GM21515 (cell line): ENCODE measurements around the gene RPL13.
"Not testable (repeated sequence)": the region's sequence is repeated elsewhere in the genome, so short reads cannot be mapped to it uniquely, and the experiment has no call there.

Source experiments
- ATAC-seq: cut with Tn5 transposase; IDR thresholded peaks from one replicate; pipeline ENCODE4 v1.9.1; 2021; ENCODE audit not compliant: unreplicated experiment

Gene RPL13

GRCh38 chr16:89562939-89563338 lies 2.5 kb downstream of the RPL13 start:
- no peak for ATAC-seq

DNA sequence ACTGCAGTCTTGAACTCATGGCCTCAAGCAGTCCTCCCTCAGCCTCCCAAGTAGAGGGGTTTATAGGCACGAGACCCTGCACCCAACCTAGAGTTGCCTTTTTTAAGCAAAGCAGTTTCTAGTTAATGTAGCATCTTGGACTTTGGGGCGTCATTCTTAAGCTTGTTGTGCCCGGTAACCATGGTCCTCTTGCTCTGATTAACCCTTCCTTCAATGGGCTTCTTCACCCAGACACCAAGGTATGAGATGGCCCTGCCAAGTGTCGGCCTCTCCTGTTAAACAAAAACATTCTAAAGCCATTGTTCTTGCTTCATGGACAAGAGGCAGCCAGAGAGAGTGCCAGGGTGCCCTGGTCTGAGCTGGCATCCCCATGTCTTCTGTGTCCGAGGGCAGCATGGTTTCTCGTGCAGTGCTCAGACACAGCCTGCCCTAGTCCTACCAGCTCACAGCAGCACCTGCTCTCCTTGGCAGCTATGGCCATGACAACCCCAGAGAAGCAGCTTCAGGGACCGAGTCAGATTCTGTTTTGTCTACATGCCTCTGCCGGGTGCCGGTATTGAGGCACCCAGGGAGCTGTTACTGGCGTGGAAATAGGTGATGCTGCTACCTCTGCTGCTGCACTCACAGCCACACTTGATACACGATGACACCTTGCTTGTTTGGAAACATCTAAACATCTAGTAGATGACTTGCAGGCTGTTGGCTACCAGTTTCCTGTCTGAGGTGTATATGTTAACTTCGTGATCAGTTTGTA lies 3.3 kb downstream of the RPL13 start:
- ATAC-seq, result no peak

- ATAC-seq, result no peak
Measured at GRCh38 chr16:89564476-89565255, 4.2 kb downstream of the RPL13 start.

GRCh38 chr16:89565256-89565505 lies 4.7 kb downstream of the RPL13 start:
- no peak for ATAC-seq

DNA sequence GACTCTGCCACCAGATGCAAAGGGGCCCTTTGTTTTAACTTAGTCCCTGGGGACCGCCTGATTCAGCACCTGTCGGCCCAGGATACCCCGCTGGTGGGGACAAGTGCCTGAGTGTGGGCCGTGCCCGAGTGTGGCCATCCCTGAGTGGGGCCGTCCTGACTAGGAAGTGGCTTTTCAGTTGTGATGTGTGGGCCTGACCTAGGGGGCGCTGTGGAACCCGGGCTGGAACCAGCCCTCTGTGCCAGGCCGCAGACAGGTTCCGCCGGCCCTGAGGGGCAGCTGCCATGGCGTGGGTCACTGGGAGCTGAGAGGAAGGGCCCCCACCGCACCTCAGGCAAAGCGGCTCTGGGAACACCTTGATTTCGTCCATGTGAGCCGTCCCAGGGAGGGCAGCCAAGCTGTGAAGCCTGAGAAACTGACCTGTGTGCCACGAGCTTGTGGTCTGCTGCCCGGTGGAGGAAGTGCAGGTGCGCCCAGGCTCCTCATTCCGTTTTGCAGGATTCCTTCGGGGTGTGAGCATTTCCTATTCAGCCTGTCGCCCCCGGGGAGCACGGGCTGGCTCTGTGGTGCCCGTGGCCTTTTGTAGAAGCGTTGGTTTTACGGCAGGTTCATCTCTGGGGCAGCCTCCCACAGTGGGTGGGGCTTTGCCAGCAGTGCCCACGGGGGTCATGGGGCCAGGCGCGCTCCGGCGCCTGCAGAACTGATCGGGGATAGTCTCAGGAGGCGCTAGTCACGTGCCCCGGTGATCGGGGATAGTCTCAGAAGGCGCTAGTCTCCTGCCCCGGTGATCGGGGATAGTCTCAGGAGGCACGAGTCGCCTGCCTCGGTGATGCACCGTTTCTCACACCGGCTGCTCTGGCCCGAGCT lies 5.3 kb downstream of the RPL13 start:
- ATAC-seq, result no peak

DNA sequence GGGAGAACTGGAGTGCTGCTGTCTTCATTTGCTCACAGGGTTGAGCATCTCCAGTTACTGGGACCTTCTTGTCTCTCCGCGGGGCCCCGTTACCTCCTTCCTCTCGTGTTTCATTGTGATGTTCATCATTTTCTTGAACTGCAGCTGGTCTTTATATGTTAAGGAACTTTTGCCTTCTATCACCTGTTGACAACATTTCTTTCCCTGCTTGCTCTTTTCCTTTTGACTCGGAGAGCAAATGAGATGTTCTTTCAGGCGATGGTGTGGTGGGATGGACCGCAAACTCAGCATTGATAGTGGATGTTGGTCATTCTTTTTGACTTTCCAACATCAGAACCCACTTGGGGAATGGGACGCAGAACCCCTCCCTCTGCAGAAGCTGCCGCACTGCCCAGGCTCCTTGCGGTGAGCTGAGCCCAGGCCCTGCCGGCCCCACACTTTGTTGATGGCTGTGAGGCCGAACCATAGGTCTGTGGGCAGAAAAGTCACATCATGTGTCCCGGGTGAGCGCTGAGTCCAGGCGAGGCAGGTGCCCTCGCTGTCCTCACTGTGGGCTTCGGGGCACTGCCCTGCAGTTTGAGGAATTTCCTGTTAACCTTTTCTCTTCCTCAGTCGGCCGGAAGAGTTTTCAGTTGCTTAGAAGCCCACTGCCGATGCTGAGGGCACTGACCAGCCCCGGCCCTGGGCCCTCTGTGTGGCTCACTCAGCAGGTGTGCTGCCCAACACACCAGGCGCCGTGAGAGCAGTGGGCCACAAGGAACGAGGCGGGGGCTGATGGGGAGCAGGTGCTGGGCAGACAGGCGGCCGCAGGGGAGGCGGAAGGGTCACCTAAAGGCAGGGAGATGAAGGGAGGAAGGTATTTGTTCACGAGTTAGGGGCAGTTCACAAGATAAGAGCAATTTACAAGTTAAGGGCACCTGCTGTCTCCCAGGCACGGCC lies 7.4 kb downstream of the RPL13 start:
- ATAC-seq, result no peak

DNA sequence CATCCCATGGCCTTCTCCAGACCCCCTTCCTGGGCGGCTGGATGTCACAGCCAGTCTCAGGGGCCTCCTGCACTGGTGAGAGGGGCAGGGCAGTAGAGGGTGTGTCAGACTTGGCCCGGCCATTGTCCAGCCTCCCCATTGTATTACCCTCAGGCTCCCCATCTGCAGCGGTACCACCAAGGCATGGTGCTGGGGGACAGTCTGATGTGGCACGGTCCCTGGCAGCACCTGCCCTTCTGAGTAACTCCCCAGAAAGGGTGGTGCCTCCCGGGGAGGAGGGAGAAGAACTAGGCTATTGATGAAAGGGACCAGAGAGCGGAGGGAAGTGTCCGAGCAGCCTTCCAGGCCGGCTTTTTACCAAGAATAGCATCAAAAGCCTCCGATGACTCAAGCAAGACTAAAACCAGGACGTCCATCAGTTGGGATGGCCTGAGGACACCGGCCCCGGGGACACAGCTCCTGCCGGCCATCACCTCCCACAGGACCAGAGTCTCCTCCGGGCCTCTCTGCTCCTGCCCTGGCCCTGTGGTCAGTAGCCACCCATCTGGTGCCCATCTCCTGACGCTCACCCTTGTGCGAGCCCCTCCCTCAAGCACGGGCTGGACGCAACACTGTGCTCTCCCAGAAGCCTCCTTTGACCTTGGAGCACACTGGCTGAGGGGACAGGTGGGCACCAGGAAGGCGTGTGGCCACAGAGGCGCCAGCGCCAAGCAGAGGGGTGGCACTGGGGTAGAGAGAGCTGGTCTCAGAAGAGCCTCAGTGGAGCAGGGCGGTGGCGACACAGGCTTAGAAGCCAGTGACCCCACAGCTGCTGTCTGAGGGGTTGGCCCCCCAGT lies 9.2 kb downstream of the RPL13 start:
- ATAC-seq, result no peak

GRCh38 chr16:89570342-89570923 lies 10.0 kb downstream of the RPL13 start:
- no peak for ATAC-seq

DNA sequence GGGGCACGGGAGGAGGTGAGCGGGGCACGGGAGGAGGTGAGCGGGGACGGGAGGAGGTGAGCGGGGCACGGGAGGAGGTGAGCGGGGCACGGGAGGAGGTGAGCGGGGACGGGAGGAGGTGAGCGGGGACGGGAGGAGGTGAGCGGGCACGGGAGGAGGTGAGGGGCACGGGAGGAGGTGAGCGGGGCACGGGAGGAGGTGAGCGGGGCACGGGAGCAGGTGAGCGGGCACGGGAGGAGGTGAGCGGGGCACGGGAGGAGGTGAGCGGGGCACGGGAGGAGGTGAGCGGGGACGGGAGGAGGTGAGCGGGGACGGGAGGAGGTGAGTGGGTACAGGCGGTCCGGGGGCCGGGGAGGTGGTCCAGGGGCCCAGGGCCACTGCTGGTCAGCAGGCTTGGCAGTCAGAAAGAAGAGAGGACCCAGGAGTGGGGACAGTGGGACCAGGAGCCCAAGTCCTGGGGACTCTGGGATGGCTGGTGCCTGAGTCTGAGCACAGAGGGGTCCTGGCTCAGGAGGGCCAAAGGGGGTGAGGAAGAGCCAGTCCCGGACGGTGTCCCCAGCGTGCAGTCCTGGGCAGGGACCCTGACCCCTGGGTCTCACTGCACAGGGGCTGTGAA lies 10.6 kb downstream of the RPL13 start:
- ATAC-seq, result not testable (repeated sequence)

DNA sequence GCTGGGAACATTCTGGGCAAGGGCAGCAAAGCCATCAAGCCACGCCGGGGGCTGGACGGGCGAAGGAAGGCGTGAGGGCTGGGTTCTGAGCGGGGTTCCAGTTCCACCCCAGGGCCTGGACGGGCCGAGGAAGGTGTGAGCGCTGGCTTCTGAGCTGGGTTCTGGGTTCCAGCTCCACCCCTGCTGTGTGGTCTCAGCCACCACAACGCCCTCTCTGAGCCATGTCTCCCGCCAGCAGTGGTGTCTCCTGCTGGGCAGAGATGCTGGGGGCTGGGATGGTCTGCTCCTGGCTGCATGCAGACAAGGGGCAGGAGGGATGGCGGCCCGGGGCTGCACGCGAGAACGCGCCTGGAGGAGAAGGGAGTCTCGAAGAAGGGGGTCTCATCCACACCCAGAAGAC lies 11.2 kb downstream of the RPL13 start:
- no peak for ATAC-seq

DNA sequence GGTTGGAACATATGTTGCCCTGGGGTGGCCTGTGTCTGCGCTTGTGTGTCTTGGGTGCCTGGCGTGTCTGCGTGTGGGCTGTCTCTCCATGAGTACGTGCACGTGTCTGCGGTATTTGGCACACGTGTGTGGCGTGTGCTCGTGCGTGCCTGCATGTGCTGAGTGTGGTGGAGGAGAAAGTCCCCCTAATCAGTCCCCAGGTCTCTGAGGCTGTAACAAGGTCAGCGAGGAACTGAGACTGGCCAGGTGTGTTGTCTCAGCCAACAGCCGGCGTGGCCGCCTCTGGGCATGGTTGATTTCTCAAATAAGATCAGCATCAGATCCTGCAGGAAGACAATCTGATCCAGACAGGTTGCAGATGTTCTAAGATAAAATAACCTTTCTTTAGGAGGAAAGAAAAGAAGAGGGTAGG lies 11.6 kb downstream of the RPL13 start:
- no peak for ATAC-seq

DNA sequence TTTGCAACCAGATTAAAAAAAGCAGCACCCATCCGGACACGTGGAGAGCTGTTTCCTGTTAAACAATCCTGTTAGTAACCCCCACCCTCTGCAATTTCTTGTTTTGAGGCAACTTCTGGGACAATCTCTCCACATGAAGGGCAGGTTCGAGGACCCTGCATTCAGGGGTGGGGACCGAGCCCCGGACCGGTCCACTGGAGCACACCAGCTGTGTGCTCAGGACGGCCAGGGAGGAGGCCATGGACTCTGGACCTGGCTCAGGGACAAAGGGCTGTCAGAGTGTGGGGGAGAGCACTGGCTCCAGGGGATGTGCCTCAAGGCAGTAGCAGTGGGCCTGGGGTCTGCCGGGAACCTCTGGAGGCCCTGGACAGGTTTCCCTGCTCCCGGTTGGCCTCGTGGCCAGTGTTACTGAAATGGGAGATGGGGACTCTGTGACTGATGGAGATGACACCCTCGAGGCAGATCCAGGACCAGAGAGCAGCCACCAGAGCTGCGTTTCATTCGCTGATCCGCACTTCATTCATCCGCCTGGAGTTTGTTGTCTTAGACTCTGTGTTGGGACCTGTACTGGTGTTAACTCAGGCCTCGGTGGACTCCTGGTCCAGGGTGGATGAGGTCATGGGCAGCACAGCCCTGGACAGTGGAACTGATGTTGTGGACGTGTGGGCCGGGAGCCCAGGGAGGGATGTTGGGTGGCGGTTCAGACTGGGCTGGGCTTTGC lies 12.2 kb downstream of the RPL13 start:
- no peak for ATAC-seq

DNA sequence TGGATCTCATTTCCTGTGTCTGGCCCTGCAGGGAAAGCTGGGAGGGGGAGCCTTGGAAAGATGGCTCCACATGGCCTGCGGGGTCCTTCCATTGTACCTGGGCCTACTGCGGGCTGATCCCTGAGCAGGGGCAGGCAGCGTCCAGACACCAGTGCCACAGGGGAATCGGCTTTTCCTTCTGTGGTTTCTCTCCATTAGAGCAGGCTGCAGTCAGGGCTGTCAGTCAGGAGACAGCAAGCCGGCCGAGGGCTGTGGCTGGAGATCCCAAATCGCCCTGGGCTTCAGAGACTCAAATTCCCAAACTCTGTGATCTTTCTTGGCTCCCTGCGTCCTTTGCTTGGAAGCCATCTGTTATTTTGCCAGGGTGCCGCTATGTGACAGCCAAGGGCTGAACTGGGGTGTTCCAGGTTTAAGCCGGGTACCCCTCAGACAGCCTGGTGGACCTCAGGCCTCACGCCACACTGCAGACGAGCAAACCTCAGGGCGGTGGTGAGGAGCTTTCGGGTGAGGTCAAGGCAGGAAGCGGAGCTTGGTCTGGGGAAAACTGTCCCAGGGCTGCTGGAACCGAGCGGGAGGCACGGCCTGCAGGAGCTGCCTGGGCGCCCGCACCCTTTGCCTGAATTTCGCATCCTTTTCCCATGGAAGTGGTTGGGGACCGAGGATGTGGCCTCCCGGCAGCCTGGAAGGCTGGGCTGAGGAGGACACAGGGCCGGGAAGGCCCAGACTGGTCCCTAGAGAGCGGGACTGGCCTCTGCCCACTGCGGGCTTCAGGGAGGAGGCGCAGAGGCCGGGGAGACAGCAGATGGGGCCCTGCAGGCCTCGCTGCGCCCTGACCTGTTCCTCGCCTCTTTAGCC lies 13.6 kb downstream of the RPL13 start:
- no peak for ATAC-seq

DNA sequence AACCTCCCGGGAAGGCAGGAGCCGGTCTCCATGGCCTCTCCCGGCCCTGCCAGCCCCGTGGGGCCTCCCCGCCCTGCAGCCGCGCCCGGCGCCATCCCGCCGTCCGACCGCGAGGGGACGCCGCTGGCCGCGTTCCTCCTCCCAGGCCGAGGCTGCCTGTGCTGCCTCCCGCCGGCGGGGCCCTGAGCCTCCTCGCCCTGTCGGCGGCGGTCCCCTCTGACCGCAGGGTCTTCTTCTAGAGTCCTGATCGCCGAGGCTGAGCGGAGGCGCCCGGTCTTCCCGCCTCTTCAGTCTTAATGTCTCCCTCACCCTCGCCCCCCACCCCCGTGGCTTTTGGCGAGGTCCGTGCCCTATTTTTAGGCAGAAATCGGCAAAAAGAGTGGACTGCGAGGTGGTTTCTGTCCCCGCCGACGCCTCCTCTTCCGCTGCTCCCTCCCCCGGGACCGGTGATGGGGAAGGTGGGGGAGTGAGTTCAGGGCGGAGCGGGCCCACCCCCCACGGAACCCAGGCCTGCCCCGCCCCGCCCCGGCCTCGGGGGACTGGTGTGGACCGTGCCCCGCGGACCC lies 14.3 kb downstream of the RPL13 start:
- no peak for ATAC-seq

GRCh38 chr16:89575247-89576152 lies 15.0 kb downstream of the RPL13 start, which contains the start of gene CPNE7:
Gene CPNE7, plus strand, starts transcription at chr16:89575758. Its CDS starts 140 bp downstream, at chr16:89575898.
- ATAC-seq, result no peak
